Upper lobe of left lung (tissue), 4 donors: ENCODE data around the gene FBN3.

Experiments used
- CTCF ChIP-seq, 6 experiments: fragments of 450-650 bp in 4 of 6; fragments of 200-600 bp in 2 of 6; sonication (generic) in 2 of 6; IDR thresholded peaks; one replicate each; pipeline ENCODE4 v1.5.1; 2016 to 2019; ENCODE audit warnings: antibody characterized with exemption in 6 of 6
- EP300 ChIP-seq, 4 donors: sonication (generic); formaldehyde crosslinking; IDR thresholded peaks; one replicate each; pipeline ENCODE4 v1.5.1; 2017; ENCODE audit warnings: antibody characterized with exemption in 4 of 4, control low read depth in 2 of 4
- POLR2AphosphoS5 ChIP-seq, 2 donors: sonication (generic); formaldehyde crosslinking; IDR thresholded peaks; one replicate each; pipeline ENCODE4 v1.5.1; 2017; ENCODE audit warnings: antibody characterized with exemption in 2 of 2

- TF ChIP-seq EP300 (IDR thresholded peaks at IDR 0.05) (no peak), CTCF (IDR thresholded peaks at IDR 0.05) (no peak), POLR2AphosphoS5 (IDR thresholded peaks at IDR 0.05) (no peak)
Observed at GRCh38 chr19:8096071-8096470, 53.3 kb downstream of the FBN3 start.
